T-helper 1 cell treated with Interleukin-12 subunit alpha and Interleukin-12 subunit beta and Interleukin-4 antibody, amounts not matched to agents 30 μg/mL and 1 μg/mL, for 36 hours (primary cell): Measurements from ENCODE around the gene RIN1.
A peak's percentile ranks its signal among the peaks of the same experiment; 100 is the strongest.

Experiments used
- H3K27ac Mint-ChIP-seq: one replicate; pipeline ENCODE4 v1.8.0; 2021; ENCODE audit warnings: mild to moderate bottlenecking, mixed read lengths
- H3K27me3 Mint-ChIP-seq: one replicate; pipeline ENCODE4 v1.8.0; 2021; ENCODE audit warnings: low read depth, mixed read lengths
- H3K36me3 Mint-ChIP-seq: one replicate; pipeline ENCODE4 v1.8.0; 2021; ENCODE audit warnings: low read depth, mixed read lengths
- H3K4me1 Mint-ChIP-seq: one replicate; pipeline ENCODE4 v1.8.0; 2021; ENCODE audit warnings: low read depth, mixed read lengths
- H3K4me3 Mint-ChIP-seq: one replicate; pipeline ENCODE4 v1.8.0; 2021; ENCODE audit warnings: mild to moderate bottlenecking, moderate library complexity, mixed read lengths
- H3K9me3 Mint-ChIP-seq: one replicate; pipeline ENCODE4 v1.8.0; 2021; ENCODE audit warnings: mixed read lengths

Gene RIN1

DNA sequence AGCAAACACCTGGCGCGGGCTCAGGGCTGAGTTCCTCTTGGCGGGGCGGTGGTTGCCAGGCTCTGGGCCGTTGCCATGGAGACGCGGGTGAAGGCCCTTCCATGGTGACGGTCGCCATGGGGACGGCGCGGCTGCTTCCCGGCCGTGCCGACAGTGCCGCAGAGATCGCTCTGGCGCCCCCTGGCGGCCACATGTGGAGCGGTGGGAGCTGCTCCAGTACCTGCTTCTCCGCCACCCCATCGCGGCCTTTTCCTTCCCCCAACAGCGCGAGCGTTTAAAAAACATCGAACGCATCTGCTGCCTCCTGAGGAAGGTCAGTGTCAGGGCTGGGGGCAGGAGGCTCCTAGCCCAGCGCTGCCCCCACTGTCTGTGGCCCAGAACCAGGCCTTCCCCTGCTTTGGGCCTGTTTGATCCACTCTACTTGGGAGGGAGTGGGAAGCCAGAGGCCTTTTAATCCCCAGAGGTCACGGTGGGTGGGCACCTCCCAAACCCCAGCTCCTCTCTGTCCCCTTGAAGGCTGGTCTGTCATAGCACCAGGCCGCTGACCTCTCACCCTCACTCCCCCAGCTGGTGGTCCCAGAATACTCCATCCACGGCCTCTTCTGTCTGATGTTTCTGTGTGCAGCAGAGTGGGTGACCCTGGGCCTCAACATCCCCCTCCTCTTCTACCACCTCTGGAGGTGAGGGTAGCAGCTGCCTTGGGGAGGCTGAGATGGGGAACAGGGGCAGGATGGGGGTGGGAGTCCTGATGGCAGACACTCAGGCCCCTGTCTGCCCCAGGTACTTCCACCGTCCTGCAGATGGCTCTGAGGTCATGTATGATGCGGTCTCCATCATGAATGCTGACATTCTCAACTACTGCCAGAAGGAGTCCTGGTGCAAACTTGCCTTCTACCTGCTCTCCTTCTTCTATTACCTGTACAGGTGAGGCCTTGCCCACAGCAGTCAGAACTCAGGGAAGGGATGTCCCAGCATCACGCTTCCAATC, 53.5 kb downstream of the RIN1 start:
- Mint-ChIP-seq H3K27ac (peak overlapping the region; percentile 62), H3K4me1 (peaks cover 18% of the 10 kb centered on the region), H3K27me3 (peaks cover 5% of the 10 kb centered on the region), H3K9me3 (no peaks in the 10 kb centered on the region), H3K4me3 (no peak overlapping the region), H3K36me3 (peaks cover 8% of the 10 kb centered on the region)
